ENCODE data around the gene CACNA1C. TPM values are rescaled to one million over a fixed set of nuclear protein-coding genes. Genes with fewer than 3 reads are reported as not detected.

The CACNA1C gene
- total RNA-seq, 1 donor from 2014 or later: 0.02 TPM

- Mint-ChIP-seq H3K27me3 (no peaks in the 10 kb centered on the region), H3K4me3 (no peak overlapping the region), H3K4me1 (no peaks in the 10 kb centered on the region), H3K9me3 (no peaks in the 10 kb centered on the region), H3K36me3 (ENCODE audit: low read depth) (no peaks in the 10 kb centered on the region), H3K27ac (no peak overlapping the region)
- ChIA-PET POLR2A (no interaction called here), CTCF (no interaction called here)
- ATAC-seq (ENCODE audit: low read depth) (no peak), DNase-seq (no peak)
- intact Hi-C loops (cut with micrococcal nuclease): no loop called here
- TF ChIP-seq CTCF (IDR thresholded peaks at IDR 0.05): no peak
Measured at GRCh38 chr12:2384533-2385351, 332.0 kb downstream of the CACNA1C start.

- Mint-ChIP-seq H3K27me3 (no peaks in the 10 kb centered on the region), H3K27ac (no peak overlapping the region), H3K4me3 (no peak overlapping the region), H3K36me3 (ENCODE audit: low read depth) (no peaks in the 10 kb centered on the region), H3K9me3 (no peaks in the 10 kb centered on the region), H3K4me1 (no peaks in the 10 kb centered on the region)
- TF ChIP-seq CTCF (IDR thresholded peaks at IDR 0.05): no peak
- DNase-seq (no peak), ATAC-seq (ENCODE audit: low read depth) (no peak)
- ChIA-PET CTCF (no interaction called here), POLR2A (no interaction called here)
- intact Hi-C loops (cut with micrococcal nuclease): no loop called here
Measured at GRCh38 chr12:2385529-2385928, 332.7 kb downstream of the CACNA1C start.

GRCh38 chr12:2386566-2386965 is 333.8 kb downstream of the CACNA1C start:
- H3K27ac Mint-ChIP-seq: no peak overlapping the region
- H3K9me3 Mint-ChIP-seq: no peaks in the 10 kb centered on the region
- H3K4me3 Mint-ChIP-seq: no peak overlapping the region
- DNase-seq: no peak
- intact Hi-C loops (cut with micrococcal nuclease): no loop called here
- H3K27me3 Mint-ChIP-seq: no peaks in the 10 kb centered on the region
- no peaks in the 10 kb centered on the region for H3K36me3 Mint-ChIP-seq (ENCODE audit: low read depth)
- ChIA-PET CTCF (no interaction called here), POLR2A (no interaction called here)
- ATAC-seq (ENCODE audit: low read depth): no peak
- TF ChIP-seq CTCF (IDR thresholded peaks at IDR 0.05): no peak
- H3K4me1 Mint-ChIP-seq: no peaks in the 10 kb centered on the region

GRCh38 chr12:2387103-2387834 is 334.5 kb downstream of the CACNA1C start:
- TF ChIP-seq CTCF (IDR thresholded peaks at IDR 0.05): no peak
- no peaks in the 10 kb centered on the region for H3K36me3 Mint-ChIP-seq (ENCODE audit: low read depth)
- no peaks in the 10 kb centered on the region for H3K27me3 Mint-ChIP-seq
- DNase-seq (no peak), ATAC-seq (ENCODE audit: low read depth) (no peak)
- ChIA-PET CTCF (no interaction called here), POLR2A (no interaction called here)
- H3K9me3 Mint-ChIP-seq: no peaks in the 10 kb centered on the region
- no peak overlapping the region for H3K4me3 Mint-ChIP-seq
- intact Hi-C loops (cut with micrococcal nuclease): no loop called here
- H3K27ac Mint-ChIP-seq: no peak overlapping the region
- no peaks in the 10 kb centered on the region for H3K4me1 Mint-ChIP-seq

GRCh38 chr12:2389079-2389790 is 336.4 kb downstream of the CACNA1C start:
- CTCF ChIA-PET: no interaction called here
- DNase-seq (no peak), ATAC-seq (ENCODE audit: low read depth) (no peak)
- POLR2A ChIA-PET: no interaction called here
- no peak for TF ChIP-seq CTCF (IDR thresholded peaks at IDR 0.05)
- Mint-ChIP-seq H3K4me3 (no peak overlapping the region), H3K9me3 (no peaks in the 10 kb centered on the region), H3K27me3 (no peaks in the 10 kb centered on the region), H3K4me1 (no peaks in the 10 kb centered on the region), H3K27ac (no peak overlapping the region), H3K36me3 (ENCODE audit: low read depth) (no peaks in the 10 kb centered on the region)
- intact Hi-C loops (cut with micrococcal nuclease): no loop called here

Measured in activated B cell treated with CpG ODN at 0.5 μM for 24 hours (primary cell).